SK-N-MC (cell line): ENCODE data around the gene PCSK6.

Experiments used
- DNase-seq: peaks from one replicate; pipeline ENCODE4 v3.0.0-alpha.2; 2011; ENCODE audit warnings: low read depth, low spot score
- H3K27ac ChIP-seq: fragments of 200-600 bp; sonication (generic); 2 replicates; pipeline ENCODE4 v1.5.1; 2016; ENCODE audit warnings: mixed run types
- H3K36me3 ChIP-seq: fragments of 200-600 bp; sonication (generic); 2 replicates; pipeline ENCODE4 v1.6.1; 2017; ENCODE audit warnings: antibody characterized with exemption, low read length, mixed read lengths; ENCODE audit not compliant: insufficient read depth
- H3K4me3 ChIP-seq: fragments of 200-600 bp; sonication (generic); 2 replicates; pipeline ENCODE4 v1.5.1; 2016
- H3K9ac ChIP-seq: fragments of 200-600 bp; sonication (generic); 2 replicates; pipeline ENCODE4 v1.8.0; 2017; ENCODE audit warnings: mixed run types, mixed read lengths; ENCODE audit not compliant: insufficient read length
- H3K9me3 ChIP-seq: fragments of 200-600 bp; sonication (generic); 2 replicates; pipeline ENCODE4 v1.6.1; 2017; ENCODE audit warnings: low read depth, mild to moderate bottlenecking, antibody characterized with exemption, low read length, moderate library complexity, mixed read lengths
- EZH2 ChIP-seq: fragments of 200-600 bp; sonication (generic); IDR thresholded peaks from one replicate; pipeline ENCODE4 v1.6.1; 2017; ENCODE audit warnings: antibody characterized with exemption
- FOXP2 ChIP-seq: optimal IDR thresholded peaks from 2 replicates; pipeline ENCODE3; 2011; ENCODE audit warnings: mild to moderate bottlenecking, moderate library complexity; ENCODE audit not compliant: insufficient read depth; ENCODE audit errors: extremely low read length, control extremely low read depth
- POLR2AphosphoS5 ChIP-seq: IDR thresholded peaks from 2 replicates; pipeline ENCODE4 v1.6.1; 2012; ENCODE audit warnings: mild to moderate bottlenecking, low read depth, low read length, borderline replicate concordance

Gene PCSK6

GRCh38 chr15:101371519-101371918, 118.0 kb downstream of the PCSK6 start:
- H3K9me3 ChIP-seq = no peaks in the 10 kb centered on the region
- no peak overlapping the region for H3K4me3 ChIP-seq
- no peak for DNase-seq
- no peak overlapping the region for H3K27ac ChIP-seq
- H3K36me3 ChIP-seq = no peaks in the 10 kb centered on the region
- H3K9ac ChIP-seq = no peak overlapping the region
- TF ChIP-seq FOXP2 (no peak), POLR2AphosphoS5 (no peak), EZH2 (no peak)

- H3K9ac ChIP-seq = no peak overlapping the region
- no peak overlapping the region for H3K4me3 ChIP-seq
- H3K27ac ChIP-seq = no peak overlapping the region
- TF ChIP-seq EZH2 = no peak
- TF ChIP-seq POLR2AphosphoS5 = no peak
- no peak for TF ChIP-seq FOXP2
- DNase-seq = no peak
- H3K9me3 ChIP-seq = no peaks in the 10 kb centered on the region
- H3K36me3 ChIP-seq = no peaks in the 10 kb centered on the region
These were observed 118.4 kb downstream of the PCSK6 start for GRCh38 chr15:101371081-101371480.

- no peak for DNase-seq
- Histone ChIP-seq H3K36me3 (peaks cover 2% of the 10 kb centered on the region), H3K9ac (no peak overlapping the region), H3K9me3 (peaks cover under 1% of the 10 kb centered on the region; the same call in 1 of the 2 replicates), H3K27ac (no peak overlapping the region), H3K4me3 (no peak overlapping the region)
- TF ChIP-seq FOXP2 = no peak
- no peak for TF ChIP-seq POLR2AphosphoS5
- TF ChIP-seq EZH2 = no peak
These were observed 119.0 kb downstream of the PCSK6 start for GRCh38 chr15:101370330-101371024.

- Histone ChIP-seq H3K9me3 (peaks cover 2% of the 10 kb centered on the region; the same call in 1 of the 2 replicates), H3K27ac (no peak overlapping the region), H3K36me3 (peaks cover 9% of the 10 kb centered on the region), H3K4me3 (no peak overlapping the region), H3K9ac (no peak overlapping the region)
- no peak for DNase-seq
- no peak for TF ChIP-seq EZH2
These were observed 119.8 kb downstream of the PCSK6 start for GRCh38 chr15:101369676-101370075.

- no peak overlapping the region for H3K4me3 ChIP-seq
- H3K27ac ChIP-seq = no peak overlapping the region
- H3K36me3 ChIP-seq = peaks cover 12% of the 10 kb centered on the region
- H3K9ac ChIP-seq = no peak overlapping the region
- peaks cover 2% of the 10 kb centered on the region; the same call in 1 of the 2 replicates for H3K9me3 ChIP-seq
- DNase-seq = no peak
- TF ChIP-seq FOXP2 = no peak
- TF ChIP-seq EZH2 = no peak
- no peak for TF ChIP-seq POLR2AphosphoS5
These were observed 120.5 kb downstream of the PCSK6 start for GRCh38 chr15:101368861-101369642.

GRCh38 chr15:101368086-101368780, 121.3 kb downstream of the PCSK6 start:
- peaks cover 2% of the 10 kb centered on the region; the same call in 1 of the 2 replicates for H3K9me3 ChIP-seq
- TF ChIP-seq EZH2 = no peak
- TF ChIP-seq POLR2AphosphoS5 = no peak
- TF ChIP-seq FOXP2 = no peak
- H3K4me3 ChIP-seq = no peak overlapping the region
- no peak for DNase-seq
- H3K36me3 ChIP-seq = peaks cover 12% of the 10 kb centered on the region
- no peak overlapping the region for H3K27ac ChIP-seq
- no peak overlapping the region for H3K9ac ChIP-seq

GRCh38 chr15:101366853-101367252, 122.7 kb downstream of the PCSK6 start:
- H3K9ac ChIP-seq = no peak overlapping the region
- no peak overlapping the region for H3K4me3 ChIP-seq
- H3K36me3 ChIP-seq = peaks cover 12% of the 10 kb centered on the region
- peaks cover 2% of the 10 kb centered on the region; the same call in 1 of the 2 replicates for H3K9me3 ChIP-seq
- no peak for TF ChIP-seq EZH2
- no peak for TF ChIP-seq POLR2AphosphoS5
- no peak for TF ChIP-seq FOXP2
- no peak overlapping the region for H3K27ac ChIP-seq
- DNase-seq = no peak

GRCh38 chr15:101362986-101363566, 126.4 kb downstream of the PCSK6 start:
- no peak overlapping the region for H3K9ac ChIP-seq
- H3K4me3 ChIP-seq = no peak overlapping the region
- peaks cover 12% of the 10 kb centered on the region for H3K36me3 ChIP-seq
- peaks cover 2% of the 10 kb centered on the region; the same call in 1 of the 2 replicates for H3K9me3 ChIP-seq
- TF ChIP-seq EZH2 (no peak), FOXP2 (no peak)
- DNase-seq = no peak
- no peak overlapping the region for H3K27ac ChIP-seq
